ENCODE data around the gene CR1. TPM values are rescaled to one million over a fixed set of nuclear protein-coding genes. Genes with fewer than 3 reads are reported as not detected.

Gene CR1
- total and polyA plus RNA-seq, 9 of the 15 experiments (the other 6 are each of a cell fraction or from before 2014, with no cell fraction given): 0.07 to 0.47 (median 0.18) TPM

DNA sequence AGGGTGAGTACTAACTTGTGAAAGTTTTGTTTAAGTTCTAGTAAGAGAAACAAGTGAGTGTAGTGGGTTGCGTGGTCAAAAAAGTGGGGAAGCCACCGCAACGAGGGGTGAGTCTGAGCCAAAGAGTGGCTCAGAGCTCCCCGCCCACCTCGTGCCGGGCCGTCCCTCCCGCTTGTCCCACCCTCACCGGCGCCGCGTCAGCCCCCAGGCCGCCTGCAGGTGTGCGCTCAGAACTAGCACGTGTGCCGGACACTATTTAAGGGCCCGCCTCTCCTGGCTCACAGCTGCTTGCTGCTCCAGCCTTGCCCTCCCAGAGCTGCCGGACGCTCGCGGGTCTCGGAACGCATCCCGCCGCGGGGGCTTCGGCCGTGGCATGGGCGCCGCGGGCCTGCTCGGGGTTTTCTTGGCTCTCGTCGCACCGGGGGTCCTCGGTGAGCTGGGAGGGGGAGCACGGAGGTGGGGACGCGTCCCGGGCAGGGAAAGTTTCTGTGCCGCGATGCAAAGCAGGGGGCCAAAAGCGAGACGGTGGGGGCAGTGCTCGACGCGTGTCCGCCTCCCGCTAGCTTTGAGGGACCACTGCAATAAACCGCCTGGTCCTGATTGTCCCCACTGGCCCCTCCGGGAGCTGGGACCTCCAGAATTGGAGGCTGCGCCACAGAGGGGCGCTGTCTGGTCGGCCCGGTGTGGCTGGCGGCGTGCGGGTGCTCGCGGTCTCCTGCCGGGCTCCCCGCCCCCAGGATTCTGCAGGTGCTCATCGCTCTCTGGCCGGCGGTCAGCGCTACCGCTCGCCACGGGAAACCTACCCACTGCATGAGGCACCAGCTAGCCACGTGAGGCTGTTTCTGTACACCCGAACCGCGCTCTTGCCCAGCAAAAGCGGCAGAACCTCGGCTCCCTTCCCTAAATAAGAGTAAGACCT is 41.7 kb upstream of the CR1 start, which contains the start of gene CR2 (continued):
- TF ChIP-seq, protein P1, sequence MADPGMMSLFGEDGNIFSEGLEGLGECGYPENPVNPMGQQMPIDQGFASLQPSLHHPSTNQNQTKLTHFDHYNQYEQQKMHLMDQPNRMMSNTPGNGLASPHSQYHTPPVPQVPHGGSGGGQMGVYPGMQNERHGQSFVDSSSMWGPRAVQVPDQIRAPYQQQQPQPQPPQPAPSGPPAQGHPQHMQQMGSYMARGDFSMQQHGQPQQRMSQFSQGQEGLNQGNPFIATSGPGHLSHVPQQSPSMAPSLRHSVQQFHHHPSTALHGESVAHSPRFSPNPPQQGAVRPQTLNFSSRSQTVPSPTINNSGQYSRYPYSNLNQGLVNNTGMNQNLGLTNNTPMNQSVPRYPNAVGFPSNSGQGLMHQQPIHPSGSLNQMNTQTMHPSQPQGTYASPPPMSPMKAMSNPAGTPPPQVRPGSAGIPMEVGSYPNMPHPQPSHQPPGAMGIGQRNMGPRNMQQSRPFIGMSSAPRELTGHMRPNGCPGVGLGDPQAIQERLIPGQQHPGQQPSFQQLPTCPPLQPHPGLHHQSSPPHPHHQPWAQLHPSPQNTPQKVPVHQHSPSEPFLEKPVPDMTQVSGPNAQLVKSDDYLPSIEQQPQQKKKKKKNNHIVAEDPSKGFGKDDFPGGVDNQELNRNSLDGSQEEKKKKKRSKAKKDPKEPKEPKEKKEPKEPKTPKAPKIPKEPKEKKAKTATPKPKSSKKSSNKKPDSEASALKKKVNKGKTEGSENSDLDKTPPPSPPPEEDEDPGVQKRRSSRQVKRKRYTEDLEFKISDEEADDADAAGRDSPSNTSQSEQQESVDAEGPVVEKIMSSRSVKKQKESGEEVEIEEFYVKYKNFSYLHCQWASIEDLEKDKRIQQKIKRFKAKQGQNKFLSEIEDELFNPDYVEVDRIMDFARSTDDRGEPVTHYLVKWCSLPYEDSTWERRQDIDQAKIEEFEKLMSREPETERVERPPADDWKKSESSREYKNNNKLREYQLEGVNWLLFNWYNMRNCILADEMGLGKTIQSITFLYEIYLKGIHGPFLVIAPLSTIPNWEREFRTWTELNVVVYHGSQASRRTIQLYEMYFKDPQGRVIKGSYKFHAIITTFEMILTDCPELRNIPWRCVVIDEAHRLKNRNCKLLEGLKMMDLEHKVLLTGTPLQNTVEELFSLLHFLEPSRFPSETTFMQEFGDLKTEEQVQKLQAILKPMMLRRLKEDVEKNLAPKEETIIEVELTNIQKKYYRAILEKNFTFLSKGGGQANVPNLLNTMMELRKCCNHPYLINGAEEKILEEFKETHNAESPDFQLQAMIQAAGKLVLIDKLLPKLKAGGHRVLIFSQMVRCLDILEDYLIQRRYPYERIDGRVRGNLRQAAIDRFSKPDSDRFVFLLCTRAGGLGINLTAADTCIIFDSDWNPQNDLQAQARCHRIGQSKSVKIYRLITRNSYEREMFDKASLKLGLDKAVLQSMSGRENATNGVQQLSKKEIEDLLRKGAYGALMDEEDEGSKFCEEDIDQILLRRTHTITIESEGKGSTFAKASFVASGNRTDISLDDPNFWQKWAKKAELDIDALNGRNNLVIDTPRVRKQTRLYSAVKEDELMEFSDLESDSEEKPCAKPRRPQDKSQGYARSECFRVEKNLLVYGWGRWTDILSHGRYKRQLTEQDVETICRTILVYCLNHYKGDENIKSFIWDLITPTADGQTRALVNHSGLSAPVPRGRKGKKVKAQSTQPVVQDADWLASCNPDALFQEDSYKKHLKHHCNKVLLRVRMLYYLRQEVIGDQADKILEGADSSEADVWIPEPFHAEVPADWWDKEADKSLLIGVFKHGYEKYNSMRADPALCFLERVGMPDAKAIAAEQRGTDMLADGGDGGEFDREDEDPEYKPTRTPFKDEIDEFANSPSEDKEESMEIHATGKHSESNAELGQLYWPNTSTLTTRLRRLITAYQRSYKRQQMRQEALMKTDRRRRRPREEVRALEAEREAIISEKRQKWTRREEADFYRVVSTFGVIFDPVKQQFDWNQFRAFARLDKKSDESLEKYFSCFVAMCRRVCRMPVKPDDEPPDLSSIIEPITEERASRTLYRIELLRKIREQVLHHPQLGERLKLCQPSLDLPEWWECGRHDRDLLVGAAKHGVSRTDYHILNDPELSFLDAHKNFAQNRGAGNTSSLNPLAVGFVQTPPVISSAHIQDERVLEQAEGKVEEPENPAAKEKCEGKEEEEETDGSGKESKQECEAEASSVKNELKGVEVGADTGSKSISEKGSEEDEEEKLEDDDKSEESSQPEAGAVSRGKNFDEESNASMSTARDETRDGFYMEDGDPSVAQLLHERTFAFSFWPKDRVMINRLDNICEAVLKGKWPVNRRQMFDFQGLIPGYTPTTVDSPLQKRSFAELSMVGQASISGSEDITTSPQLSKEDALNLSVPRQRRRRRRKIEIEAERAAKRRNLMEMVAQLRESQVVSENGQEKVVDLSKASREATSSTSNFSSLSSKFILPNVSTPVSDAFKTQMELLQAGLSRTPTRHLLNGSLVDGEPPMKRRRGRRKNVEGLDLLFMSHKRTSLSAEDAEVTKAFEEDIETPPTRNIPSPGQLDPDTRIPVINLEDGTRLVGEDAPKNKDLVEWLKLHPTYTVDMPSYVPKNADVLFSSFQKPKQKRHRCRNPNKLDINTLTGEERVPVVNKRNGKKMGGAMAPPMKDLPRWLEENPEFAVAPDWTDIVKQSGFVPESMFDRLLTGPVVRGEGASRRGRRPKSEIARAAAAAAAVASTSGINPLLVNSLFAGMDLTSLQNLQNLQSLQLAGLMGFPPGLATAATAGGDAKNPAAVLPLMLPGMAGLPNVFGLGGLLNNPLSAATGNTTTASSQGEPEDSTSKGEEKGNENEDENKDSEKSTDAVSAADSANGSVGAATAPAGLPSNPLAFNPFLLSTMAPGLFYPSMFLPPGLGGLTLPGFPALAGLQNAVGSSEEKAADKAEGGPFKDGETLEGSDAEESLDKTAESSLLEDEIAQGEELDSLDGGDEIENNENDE (IDR thresholded peaks at IDR 0.05; ENCODE audit: low read depth, low read length): no peak
- TF ChIP-seq CC2D1A (IDR thresholded peaks at IDR 0.05): peak; percentile 18; the same call in 1 of the 2 replicates
- no peak for TF ChIP-seq KAT2B (IDR thresholded peaks at IDR 0.05; ENCODE audit: low read depth, low read length)
- no peak for TF ChIP-seq ASH1L (IDR thresholded peaks at IDR 0.05; ENCODE audit: borderline replicate concordance, low read depth, partially characterized antibody)
- no peak for TF ChIP-seq CREBBP (IDR thresholded peaks at IDR 0.05; ENCODE audit: low read depth, low read length)
- no peak for TF ChIP-seq PHB2 (IDR thresholded peaks at IDR 0.05; ENCODE audit: low read depth)
- TF ChIP-seq, protein P2, sequence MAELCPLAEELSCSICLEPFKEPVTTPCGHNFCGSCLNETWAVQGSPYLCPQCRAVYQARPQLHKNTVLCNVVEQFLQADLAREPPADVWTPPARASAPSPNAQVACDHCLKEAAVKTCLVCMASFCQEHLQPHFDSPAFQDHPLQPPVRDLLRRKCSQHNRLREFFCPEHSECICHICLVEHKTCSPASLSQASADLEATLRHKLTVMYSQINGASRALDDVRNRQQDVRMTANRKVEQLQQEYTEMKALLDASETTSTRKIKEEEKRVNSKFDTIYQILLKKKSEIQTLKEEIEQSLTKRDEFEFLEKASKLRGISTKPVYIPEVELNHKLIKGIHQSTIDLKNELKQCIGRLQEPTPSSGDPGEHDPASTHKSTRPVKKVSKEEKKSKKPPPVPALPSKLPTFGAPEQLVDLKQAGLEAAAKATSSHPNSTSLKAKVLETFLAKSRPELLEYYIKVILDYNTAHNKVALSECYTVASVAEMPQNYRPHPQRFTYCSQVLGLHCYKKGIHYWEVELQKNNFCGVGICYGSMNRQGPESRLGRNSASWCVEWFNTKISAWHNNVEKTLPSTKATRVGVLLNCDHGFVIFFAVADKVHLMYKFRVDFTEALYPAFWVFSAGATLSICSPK (IDR thresholded peaks at IDR 0.05; ENCODE audit: borderline replicate concordance): no peak
- no peak for TF ChIP-seq SLC30A9 (CRISPR knock-in tag; IDR thresholded peaks at IDR 0.05)
- no peak for TF ChIP-seq ELF2 (CRISPR knock-in tag; IDR thresholded peaks at IDR 0.05)
- TF ChIP-seq, protein P3, sequence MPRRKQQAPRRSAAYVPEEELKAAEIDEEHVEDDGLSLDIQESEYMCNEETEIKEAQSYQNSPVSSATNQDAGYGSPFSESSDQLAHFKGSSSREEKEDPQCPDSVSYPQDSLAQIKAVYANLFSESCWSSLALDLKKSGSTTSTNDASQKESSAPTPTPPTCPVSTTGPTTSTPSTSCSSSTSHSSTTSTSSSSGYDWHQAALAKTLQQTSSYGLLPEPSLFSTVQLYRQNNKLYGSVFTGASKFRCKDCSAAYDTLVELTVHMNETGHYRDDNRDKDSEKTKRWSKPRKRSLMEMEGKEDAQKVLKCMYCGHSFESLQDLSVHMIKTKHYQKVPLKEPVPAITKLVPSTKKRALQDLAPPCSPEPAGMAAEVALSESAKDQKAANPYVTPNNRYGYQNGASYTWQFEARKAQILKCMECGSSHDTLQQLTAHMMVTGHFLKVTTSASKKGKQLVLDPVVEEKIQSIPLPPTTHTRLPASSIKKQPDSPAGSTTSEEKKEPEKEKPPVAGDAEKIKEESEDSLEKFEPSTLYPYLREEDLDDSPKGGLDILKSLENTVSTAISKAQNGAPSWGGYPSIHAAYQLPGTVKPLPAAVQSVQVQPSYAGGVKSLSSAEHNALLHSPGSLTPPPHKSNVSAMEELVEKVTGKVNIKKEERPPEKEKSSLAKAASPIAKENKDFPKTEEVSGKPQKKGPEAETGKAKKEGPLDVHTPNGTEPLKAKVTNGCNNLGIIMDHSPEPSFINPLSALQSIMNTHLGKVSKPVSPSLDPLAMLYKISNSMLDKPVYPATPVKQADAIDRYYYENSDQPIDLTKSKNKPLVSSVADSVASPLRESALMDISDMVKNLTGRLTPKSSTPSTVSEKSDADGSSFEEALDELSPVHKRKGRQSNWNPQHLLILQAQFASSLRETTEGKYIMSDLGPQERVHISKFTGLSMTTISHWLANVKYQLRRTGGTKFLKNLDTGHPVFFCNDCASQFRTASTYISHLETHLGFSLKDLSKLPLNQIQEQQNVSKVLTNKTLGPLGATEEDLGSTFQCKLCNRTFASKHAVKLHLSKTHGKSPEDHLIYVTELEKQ (CRISPR knock-in tag; IDR thresholded peaks at IDR 0.05): no peak
